NCI-H526 treated with DMSO at 0.1 percent for 48 hours (cell line): ENCODE data around the gene UTP11.

Source experiments
- DNase-seq: peaks from one replicate; lab custom pipeline; 2025; lab: John Stamatoyannopoulos, UW

The UTP11 gene

DNA sequence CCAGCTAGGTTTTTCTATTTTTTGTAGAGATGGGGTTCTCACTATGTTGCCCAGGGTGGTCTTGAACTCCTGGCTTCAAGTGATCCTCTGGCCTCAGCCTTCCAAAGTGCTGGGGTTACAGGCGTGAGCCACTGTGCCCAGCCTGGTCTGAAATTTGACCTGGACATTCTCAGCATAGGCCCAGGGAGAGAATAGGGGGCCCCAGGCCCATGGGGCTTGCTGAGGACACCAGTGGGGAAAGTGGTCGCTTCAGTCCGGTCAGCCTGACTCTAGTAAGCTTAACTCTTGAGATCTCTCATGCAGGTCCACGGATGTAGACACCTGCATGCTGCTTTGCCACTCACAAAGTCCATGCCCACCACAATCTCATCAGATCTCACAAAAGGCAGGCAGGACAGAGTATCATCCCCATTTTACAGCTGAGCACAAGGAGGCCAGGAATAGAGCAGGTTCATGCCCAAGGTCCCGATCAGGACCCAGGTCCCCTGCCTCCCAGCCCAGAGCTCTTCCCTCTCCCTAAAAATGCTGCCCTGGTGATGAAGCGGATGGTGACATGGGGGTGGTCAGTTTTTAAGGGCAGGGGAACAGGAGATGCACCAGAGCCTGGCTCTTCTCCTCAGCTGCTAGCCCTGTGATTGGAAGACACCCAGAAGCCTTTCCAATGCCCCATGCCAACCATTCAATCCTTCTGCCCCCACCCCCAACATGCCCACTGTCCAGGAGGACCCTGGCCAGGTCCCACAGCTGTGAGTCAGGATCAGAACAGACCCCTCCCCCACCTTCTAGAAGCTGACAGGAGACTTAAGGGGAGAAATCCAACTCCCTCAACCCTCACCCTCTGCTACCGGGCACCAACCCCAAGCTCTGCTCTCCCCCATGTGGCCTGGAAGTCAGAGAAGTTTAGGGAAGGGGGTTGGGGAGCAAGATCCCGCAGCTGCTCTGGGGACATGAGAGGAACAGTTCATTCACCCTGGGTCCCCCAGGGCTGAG, 9.0 kb upstream of the UTP11 start:
- DNase-seq: no peak

DNA sequence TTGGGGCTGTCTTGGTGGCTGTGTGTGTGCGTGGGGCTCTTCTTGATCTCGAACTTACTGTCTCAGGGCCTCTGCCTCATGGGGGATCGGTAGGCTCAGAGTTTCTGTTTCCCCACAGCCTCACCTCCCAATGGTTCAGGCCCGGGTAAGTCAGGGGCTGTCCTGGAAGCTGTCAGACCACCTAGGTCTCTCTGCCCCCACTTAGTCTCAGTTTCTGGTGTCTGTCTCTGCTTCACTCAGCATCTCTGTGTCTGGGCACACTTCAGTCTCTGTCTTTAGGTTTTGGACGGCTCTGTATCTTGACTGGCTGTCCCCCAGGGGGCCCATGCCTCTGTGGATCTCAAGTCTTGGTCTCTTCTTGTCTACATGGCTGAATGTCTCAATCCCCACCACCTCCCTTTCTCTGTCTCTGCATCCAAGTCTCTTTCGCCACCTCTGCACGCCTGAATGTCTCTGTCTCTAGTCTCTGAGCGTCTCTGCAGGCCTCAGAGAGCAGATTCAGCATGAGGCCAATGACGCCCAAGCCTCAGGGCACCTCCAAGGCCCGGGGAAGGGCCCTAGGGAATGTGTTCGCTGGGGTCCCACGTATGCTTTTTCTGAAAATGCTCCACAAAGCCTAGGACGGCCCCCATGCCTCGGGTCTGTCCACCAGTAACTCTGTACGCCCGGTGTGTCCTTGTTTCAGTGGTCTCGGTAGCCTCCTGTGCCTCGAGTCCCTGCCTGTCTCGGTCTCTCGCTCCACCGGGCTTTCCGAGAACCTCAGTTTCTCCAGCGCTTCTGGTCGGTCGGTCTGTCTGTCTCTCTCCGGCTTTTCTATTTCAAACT, 8.0 kb upstream of the UTP11 start:
- no peak for DNase-seq

DNA sequence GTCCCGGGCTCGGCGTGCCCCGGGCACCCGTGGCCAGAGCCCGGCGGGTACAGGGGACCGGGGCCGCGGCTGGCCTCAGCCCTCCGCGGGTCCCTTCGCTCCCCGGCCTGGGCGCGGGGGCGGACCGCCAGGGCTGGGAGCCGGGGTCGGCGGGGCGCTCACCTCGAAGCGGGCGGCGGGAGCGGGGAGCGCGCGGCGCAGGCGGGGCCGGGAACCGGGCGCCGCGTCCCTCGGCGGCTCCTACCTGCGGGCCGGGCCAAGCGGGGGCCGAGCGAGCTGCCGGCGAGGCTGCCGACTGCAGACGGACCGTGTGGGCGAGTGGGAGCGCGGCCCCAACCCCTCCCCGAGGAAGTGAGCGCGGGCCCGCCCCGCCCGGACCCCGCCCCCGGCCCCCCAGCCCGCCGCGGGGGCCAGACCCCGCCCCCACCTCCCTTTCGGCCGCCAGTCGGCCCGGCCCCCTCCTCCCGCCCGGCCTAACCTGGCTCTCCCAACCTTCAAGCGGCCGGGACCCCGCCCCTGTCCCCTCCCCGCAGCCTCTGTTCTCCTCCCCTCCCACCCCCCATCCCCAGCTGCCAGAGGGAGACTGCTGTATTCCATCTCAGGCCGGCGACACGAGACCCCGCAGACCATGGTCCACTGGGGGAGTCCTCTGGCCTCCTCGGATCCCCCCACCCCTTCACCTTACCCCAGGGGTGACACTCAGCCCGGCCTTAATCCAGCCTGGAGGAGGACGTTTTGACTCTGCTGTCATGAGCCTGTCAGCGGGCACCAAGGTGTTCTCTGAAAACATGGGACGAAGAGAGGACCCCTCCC, 7.1 kb upstream of the UTP11 start, which contains the start of gene FHL3:
Gene FHL3, minus strand, starts transcription at position 320 of the 813 bp plus-strand sequence. CDS start 6,102 bp downstream, outside the sequence.
- peak; percentile 75 for DNase-seq

DNA sequence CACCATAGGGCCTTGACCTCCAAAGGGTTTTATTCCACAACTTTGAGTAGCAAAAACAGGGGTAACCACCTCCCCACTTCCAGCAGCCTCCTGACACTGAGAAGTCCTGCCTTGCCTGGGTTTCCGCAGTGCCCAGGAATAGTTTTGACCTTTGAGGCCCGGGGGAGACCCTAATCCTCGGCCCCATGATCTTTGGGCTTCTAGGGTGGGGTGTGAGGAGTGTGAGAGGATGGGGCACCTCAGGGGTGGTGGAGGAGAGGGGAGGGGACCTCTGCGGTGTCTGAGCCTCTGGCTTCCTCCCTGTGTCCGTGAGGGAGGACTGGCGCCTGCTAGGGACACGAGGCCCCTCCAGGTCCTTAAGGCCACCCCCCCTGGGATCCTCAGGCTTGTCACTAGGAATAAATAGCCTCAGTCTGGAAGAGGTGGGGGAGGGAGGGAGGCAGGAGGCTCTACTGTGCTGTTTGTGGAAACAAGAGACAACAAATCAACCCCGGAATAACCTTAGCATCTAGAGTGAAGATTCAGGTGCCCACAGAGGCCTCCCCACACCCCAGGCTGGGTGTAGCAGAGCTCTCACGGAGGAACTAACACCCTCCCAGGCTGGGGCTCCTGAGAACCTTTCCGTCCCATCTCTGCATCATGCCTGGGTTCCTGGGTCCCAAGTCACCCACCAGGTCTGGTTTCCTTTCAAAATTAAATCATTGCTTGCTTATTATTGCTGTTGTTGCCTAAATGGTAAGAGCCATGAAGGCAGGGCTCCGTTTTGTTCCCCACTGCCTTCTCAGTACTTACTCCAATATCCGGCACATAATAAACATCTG, 6.3 kb upstream of the UTP11 start:
- no peak for DNase-seq

DNA sequence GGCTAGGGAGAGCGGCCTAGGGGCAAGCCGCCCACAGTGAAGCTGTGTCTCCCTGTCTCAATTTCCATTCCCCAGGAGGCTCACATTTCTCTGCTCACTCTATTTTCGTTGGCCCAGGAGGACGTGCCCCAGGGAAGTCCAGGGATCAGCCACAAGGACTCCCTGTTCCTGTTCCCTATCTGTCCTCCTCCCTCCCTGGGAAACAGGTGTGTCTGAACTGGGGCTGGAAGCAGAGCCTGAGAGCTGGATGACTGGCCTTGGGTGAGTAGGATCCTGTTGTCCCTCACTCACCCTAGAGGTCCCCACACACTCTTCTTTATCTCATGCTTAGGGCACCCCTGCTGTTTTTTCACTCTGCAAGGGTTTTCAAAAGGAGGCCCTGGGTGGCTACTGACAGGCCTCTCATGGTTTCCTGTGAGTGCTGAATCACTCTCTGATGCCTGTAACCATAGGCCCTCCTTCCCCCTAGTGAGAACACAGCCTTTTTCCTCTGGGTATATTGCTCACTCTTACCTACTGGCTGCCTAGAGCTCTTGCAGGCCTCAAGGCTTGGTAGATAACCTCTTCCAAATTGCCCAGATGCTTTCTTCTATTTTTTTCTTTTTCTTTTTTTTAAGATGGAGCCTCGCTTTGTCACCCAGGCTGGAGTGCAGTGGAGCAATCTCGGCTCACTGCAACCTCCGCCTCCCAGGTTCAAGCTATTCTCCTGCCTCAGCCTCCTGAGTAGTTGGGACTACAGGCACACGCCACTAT, 3.3 kb upstream of the UTP11 start:
- DNase-seq: no peak

DNA sequence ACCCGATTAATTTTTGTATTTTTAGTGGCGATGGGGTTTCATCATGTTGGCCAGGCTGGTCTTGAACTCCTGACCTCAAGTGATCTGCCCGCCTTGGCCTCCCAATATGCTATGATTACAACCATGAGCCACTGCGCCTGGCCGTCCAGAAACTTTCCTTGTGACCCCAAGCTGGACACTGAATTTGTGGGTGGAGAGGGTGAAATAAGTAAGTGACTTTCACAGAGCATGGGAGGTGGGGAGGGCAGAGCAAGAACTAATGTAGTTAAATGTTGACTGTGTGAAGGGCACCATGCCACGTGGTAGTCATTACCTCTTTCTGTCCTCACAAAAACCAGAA, 2.7 kb upstream of the UTP11 start:
- DNase-seq: no peak

DNA sequence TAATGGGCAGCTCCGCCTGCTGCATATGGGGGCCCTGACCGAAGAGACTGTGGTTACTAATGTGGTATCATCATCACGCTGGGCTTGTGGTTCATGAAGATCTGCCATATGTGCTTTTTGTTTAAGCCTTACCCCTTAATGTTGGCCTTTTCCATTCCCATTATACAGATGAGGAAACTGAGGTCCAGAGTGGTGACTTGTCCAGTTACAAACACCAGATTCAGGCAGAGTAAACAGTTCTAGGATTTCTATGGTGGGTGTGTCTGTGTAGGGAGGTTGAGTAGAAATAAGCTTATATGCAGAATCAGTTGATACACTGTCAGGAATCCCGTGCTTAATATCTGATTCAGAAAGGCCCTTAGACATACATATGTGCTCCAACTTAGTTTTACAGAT, 691 bp downstream of the UTP11 start:
- no peak for DNase-seq

DNA sequence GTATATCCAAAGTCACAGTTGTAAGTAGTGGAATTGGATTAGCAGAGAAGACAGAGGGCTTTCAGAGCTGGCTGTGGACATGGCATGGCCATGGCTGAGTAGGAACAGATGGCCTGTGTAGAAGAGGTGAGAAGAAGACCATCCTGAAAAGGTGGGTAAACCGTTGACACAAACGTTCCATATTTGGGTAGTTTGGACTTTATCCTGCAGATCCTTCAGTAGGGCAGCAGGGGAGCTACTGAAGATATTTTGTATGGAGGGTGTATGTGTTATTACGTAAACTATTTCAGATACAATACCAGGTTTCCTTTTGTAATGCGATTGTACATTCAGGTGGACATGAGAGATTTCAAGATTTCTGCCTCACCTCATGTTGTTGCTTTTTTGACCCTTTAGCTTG, 1.6 kb downstream of the UTP11 start:
- no peak for DNase-seq

DNA sequence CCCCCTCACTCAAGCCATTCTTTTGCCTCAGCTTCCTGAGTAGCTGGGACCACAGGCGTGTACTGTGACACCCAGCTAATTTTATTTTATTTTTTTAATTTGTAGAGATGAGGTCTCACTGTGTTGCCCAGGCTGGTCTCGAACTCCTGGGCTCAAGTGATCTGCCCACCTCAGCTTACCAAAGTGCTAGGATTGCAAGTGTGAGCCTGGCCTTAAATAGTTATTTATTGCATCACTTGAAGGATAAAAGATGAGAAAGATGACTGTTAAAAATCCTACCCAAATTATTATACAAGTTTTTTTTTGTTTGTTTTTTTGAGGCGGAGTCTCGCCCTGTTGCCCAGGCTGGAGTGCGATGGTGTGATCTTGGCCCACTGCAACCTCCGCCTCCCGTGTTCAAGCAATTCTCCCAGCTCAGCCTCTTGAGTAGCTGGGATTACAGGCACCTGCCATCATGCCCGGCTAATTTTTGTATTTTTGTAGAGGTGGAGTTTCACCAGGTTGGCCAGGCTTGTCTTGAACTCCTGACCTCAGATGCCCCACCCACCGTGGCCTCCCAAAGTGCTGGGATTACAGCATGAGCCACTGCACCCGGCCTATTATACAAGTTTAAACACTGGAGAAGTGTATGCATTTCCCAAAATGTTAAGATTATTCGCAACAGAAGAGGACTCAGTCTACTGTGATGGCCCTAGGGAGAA, 2.3 kb downstream of the UTP11 start:
- DNase-seq: no peak

DNA sequence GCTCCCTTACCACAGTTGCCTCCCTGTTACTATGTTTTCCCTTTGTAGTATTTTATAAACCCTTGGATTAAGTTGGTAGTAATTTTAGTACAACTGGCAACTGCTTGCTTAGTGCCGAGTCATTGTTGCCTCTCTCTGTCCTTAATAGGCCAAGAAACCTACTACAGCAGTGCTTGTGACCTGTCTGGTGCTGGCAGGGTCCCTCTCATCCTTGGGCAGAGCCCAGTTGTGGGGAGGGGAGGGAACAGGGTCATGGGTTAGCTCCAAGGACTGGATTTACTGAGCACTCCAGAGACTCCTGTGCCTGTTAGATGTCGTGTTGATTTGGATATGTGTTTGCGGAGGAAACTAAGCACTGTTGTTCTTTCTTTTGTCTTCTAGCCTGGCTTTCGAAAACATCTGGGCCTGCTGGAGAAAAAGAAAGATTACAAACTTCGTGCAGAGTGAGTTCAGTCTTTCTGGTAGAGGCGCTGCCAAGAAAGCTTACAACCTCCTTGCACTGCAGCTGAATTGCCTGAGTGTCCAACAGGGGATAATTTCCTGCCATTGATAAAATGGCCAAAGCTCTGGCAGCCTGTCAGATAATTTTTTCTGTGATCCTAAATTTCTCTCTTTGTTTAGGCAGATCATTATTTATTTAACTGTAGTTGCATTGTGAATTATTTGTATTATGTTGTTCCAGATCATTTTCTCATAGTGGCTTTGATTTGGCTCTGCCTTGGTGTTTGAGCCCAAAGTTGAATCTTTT, 3.6 kb downstream of the UTP11 start:
- no peak for DNase-seq

DNA sequence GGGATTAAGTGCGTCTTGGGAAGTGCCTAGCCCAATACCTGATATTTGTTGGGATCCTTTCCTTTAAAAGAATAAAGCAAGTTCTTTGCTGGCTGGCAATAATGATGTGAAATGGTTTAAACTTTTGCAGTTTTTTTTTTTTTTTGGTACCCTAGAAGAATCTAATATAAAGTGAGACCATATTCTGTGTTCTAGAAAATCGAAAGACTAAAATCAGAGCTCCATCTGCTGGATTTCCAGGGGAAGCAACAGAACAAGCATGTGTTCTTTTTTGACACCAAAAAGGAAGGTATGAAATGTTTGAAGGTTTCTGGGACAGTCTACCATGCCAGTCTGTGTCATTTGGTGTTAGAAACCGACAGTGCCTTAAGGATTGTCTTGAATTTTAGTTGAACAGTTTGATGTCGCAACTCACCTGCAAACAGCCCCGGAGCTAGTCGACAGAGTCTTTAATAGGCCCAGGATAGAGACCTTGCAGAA, 6.4 kb downstream of the UTP11 start:
- peak; percentile 56 for DNase-seq

DNA sequence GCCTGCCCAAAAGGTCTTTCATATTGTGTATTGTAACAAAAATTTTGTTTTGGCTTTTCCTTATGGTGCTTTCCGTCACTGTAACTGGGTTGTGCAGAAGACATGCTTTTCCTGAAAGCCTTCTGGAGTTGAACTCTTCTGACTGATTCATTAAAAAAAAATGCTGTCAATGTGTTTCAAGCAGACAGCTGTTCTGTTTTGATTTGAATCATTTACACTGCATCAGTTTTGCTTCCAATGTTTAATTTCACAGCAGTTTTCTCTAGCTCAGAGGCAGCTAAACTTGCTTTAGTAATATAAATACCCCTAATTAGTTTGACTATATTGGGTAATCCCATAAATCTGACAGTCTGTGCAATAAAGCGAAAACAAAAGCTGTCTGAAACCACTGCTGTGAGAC, 7.9 kb downstream of the UTP11 start:
- DNase-seq: no peak

DNA sequence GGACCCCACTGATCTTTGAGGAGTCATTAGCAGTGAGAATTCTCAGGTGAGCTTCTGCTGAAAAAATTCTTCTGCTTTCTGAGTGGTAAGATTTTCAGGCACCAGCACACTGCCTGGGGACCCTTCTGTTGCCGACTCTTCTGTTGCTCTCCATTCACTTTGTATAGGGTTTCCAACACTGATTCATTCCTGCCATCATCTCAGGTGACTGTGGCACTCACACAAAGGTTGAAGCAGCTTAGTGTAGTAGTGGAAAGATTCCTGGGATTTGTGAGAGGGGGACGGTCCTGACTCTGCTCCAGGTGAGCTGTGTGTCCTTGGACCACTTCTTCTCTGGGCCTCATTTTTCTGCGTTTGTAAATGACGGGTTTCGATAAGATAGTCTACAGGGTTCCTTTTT, 9.4 kb downstream of the UTP11 start:
- DNase-seq: no peak

DNA sequence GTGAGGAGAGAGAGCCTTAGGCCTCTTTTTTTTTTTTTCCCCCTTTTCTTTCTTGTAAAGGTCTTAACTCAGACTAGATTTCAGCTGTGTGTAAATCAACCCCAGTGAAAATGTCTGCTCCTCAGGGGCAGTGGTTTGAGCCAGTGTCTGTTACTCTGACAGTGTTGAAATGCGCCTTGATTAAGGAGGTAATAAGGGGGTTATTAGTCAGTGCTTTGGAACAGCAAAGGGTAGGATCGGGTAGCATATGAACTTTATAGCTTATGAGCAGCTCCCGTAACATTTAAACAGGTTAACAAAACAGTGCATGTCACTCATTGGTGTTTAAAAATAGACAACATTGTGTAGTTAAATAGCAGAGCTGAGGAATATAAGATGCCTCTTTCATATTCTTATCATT, 10.3 kb downstream of the UTP11 start:
- no peak for DNase-seq

DNA sequence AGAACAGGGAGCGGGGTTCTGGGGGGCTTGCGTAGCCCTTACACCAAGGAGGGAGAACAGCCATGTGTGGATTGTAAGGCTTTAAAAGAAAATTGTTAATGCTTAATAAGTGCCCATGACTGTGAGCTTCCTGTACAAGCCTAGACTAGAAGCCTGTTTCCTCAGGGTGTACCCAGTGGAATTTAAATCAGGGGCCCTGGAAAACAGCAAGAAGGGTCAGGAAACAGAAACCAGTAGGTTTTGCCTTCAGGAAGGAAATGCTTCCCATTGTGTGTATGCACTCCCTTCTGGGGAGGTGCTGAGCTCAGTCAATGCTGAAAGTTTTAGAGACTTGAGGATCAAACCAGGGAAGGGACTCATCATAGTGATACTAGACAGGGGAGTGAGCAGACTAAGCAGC, 12.7 kb downstream of the UTP11 start:
- DNase-seq: no peak

DNA sequence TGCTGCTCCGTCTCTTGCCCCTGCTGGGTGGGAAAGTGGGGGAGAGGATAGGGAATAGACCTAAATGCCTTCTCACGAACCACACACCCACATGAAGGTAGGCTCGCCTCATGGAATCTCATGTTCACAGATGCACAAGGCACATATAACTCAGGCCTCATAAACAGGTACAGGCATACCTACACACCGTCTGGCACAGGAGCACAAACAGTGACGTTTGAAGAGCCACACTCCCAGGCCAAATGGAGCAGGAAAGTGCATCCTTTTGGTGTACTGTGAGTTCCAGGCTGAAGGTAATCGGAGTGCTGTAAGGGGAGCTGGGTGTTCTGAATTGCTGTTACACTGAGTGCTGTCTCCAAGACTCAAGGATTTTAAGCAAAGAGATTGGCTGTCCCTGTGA, 13.1 kb downstream of the UTP11 start:
- DNase-seq: no peak

DNA sequence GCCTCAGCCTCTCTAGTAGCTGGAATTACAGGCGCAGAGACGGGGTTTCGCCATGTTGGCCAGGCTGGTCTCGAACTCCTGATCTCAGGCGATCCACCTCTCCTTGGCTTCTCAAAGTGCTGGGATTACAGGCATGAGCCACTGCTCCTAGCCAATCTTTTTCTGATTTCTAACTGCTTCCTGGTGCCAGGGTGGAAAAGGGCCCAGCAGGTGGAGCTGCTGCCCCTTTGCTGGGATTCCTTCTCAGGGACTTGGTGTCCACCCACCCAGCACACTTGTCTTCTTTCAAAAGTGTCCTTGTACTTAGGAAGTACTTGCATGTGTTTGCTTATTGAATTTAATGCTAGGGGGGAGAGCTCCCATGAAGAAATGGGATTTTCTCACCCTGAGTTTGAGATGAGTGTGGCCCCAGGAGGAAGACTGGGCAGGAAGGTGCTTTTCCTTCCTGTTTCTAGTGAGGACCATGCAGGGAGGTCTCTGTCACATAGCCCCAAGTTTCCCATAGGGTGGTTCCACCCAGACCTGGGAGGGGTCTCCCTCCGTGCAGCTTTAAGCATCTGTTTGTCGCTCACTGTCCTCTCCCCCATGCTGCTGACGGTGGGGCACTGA, 14.2 kb downstream of the UTP11 start:
- peak; percentile 46 for DNase-seq
